Hematopoietic multipotent progenitor cell treated with erythropoietin and hydrocortisone succinate and interleukin-3 and kit ligand, for 4 days (in vitro differentiated cells): ENCODE measurements around the gene SPATA24.
"Not testable (repeated sequence)": the region's sequence is repeated elsewhere in the genome, so short reads cannot be mapped to it uniquely, and the experiment has no call there.

Source experiments
- DNase-seq: peaks from one replicate; pipeline ENCODE4 v3.0.0-alpha.2; 2015

Gene SPATA24

GRCh38 chr5:139394123-139394653, 9.7 kb downstream of the SPATA24 start:
- peak; percentile 82 for DNase-seq

GRCh38 chr5:139393497-139394122, 10.3 kb downstream of the SPATA24 start:
- no peak for DNase-seq

GRCh38 chr5:139392678-139393496, 11.0 kb downstream of the SPATA24 start:
- DNase-seq = peak; percentile 93

GRCh38 chr5:139392324-139392677, 11.6 kb downstream of the SPATA24 start:
- DNase-seq = no peak

GRCh38 chr5:139391570-139392323, 12.1 kb downstream of the SPATA24 start:
- no peak for DNase-seq

GRCh38 chr5:139390639-139391569, 13.0 kb downstream of the SPATA24 start:
- no peak for DNase-seq

GRCh38 chr5:139389701-139390638, 13.9 kb downstream of the SPATA24 start, which contains the start of gene MZB1:
Gene MZB1 (minus strand): TSS chr5:139389913. CDS start chr5:139389856, 57 bp downstream.
- peak; percentile 67 for DNase-seq

GRCh38 chr5:139388198-139388821, 15.6 kb downstream of the SPATA24 start:
- peak; percentile 80 for DNase-seq

- DNase-seq = no peak
These were observed 16.2 kb downstream of the SPATA24 start for GRCh38 chr5:139387611-139388197.

- not testable (repeated sequence) for DNase-seq
These were observed 16.9 kb downstream of the SPATA24 start for GRCh38 chr5:139386956-139387355.

GRCh38 chr5:139386050-139386438, 17.8 kb downstream of the SPATA24 start:
- DNase-seq = peak; percentile 49

GRCh38 chr5:139385061-139386049, 18.5 kb downstream of the SPATA24 start:
- DNase-seq = peak; percentile 56

- no peak for DNase-seq
These were observed 19.3 kb downstream of the SPATA24 start for GRCh38 chr5:139384591-139385051.

GRCh38 chr5:139383993-139384590, 19.8 kb downstream of the SPATA24 start:
- no peak for DNase-seq

GRCh38 chr5:139383275-139383992, 20.5 kb downstream of the SPATA24 start, which contains the start of gene SLC23A1:
Gene SLC23A1 (minus strand): TSS chr5:139383297. CDS start chr5:139383253, 44 bp downstream.
- DNase-seq = peak; percentile 50

GRCh38 chr5:139382807-139383206, 21.1 kb downstream of the SPATA24 start:
- no peak for DNase-seq
